Mucosa of rectum (tissue), 2 donors: Measurements from ENCODE around the gene NQO1.
A peak's percentile ranks its signal among the peaks of the same experiment; 100 is the strongest.
"Not testable (repeated sequence)": the region's sequence is repeated elsewhere in the genome, so short reads cannot be mapped to it uniquely, and the experiment has no call there.

Experiments
- H3K27ac ChIP-seq, 2 donors: one replicate each; pipeline ENCODE4 v1.7.0; 2013; ENCODE audit warnings: inconsistent platforms in 2 of 2, low read depth in 2 of 2, low read length in 2 of 2
- H3K27me3 ChIP-seq, 2 donors: one replicate each; pipeline ENCODE4 v1.7.0; 2013; ENCODE audit warnings: low read length in 2 of 2; ENCODE audit not compliant: control insufficient read depth in 2 of 2, insufficient read depth in 2 of 2
- H3K36me3 ChIP-seq, 2 donors: one replicate each; pipeline ENCODE4 v1.7.0; 2013; ENCODE audit warnings: low read length in 2 of 2; ENCODE audit not compliant: control insufficient read depth in 2 of 2, insufficient read depth in 2 of 2
- H3K4me1 ChIP-seq, 2 donors: one replicate each; pipeline ENCODE4 v1.7.0; 2013; ENCODE audit warnings: low read length in 2 of 2, mild to moderate bottlenecking in 1 of 2; ENCODE audit not compliant: control insufficient read depth in 2 of 2, insufficient read depth in 2 of 2
- H3K4me3 ChIP-seq, 2 donors: one replicate each; pipeline ENCODE4 v1.7.0; 2013; ENCODE audit warnings: low read length in 2 of 2
- H3K9ac ChIP-seq, 2 donors: one replicate each; pipeline ENCODE4 v1.7.0; 2013; ENCODE audit warnings: low read length in 2 of 2, low read depth in 1 of 2, mild to moderate bottlenecking in 1 of 2
- H3K9me3 ChIP-seq, 2 donors: one replicate each; pipeline ENCODE4 v1.7.0; 2013; ENCODE audit warnings: low read length in 2 of 2; ENCODE audit not compliant: control insufficient read depth in 2 of 2
- donor health status: healthy.
- donor health status: Normal muscosa, but diverticular disease.

The NQO1 gene

GRCh38 chr16:69744363-69745231, 18.2 kb upstream of the NQO1 start:
- no peak overlapping the region for H3K9ac ChIP-seq
- no peak overlapping the region for H3K4me3 ChIP-seq
- no peaks in the 10 kb centered on the region for H3K9me3 ChIP-seq
- H3K36me3 ChIP-seq: peaks cover 71 to 74% of the 10 kb centered on the region in 2 donors
- peaks cover 11 to 13% of the 10 kb centered on the region in 2 donors for H3K4me1 ChIP-seq
- no peaks in the 10 kb centered on the region for H3K27me3 ChIP-seq
- H3K27ac ChIP-seq: no peak overlapping the region

GRCh38 chr16:69741951-69742904, 15.9 kb upstream of the NQO1 start:
- peaks cover 51 to 53% of the 10 kb centered on the region in 2 donors for H3K36me3 ChIP-seq
- H3K9ac ChIP-seq: peak overlapping the region in 1 of 2 donors; percentile 8
- peak overlapping the region; percentile 37 to 58 for H3K27ac ChIP-seq

GRCh38 chr16:69741519-69741918, 15.2 kb upstream of the NQO1 start:
- no peak overlapping the region for H3K4me3 ChIP-seq
- H3K27me3 ChIP-seq: no peaks in the 10 kb centered on the region
- peaks cover 11 to 13% of the 10 kb centered on the region in 2 donors for H3K4me1 ChIP-seq
- H3K27ac ChIP-seq: peak overlapping the region in 1 of 2 donors; percentile 58
- H3K36me3 ChIP-seq: peaks cover 50 to 51% of the 10 kb centered on the region in 2 donors
- peak overlapping the region in 1 of 2 donors; percentile 26 for H3K9ac ChIP-seq
- no peaks in the 10 kb centered on the region for H3K9me3 ChIP-seq

More at GRCh38 chr16:69741951-69742904, 15.9 kb upstream of the NQO1 start:
- Histone ChIP-seq H3K27me3 (no peaks in the 10 kb centered on the region), H3K4me3 (peak overlapping the region; percentile 2 to 15), H3K4me1 (peaks cover 11 to 13% of the 10 kb centered on the region in 2 donors), H3K9me3 (no peaks in the 10 kb centered on the region)

- Histone ChIP-seq H3K4me1 (peaks cover 1 to 4% of the 10 kb centered on the region in 2 donors), H3K9me3 (no peaks in the 10 kb centered on the region), H3K27me3 (no peaks in the 10 kb centered on the region), H3K9ac (no peak overlapping the region), H3K27ac (no peak overlapping the region), H3K4me3 (no peak overlapping the region), H3K36me3 (no peaks in the 10 kb centered on the region)
Measured at GRCh38 chr16:69732101-69732500, 5.7 kb upstream of the NQO1 start.

- not testable (repeated sequence) for H3K9me3 ChIP-seq, H3K4me1 ChIP-seq, H3K27me3 ChIP-seq, H3K9ac ChIP-seq, H3K36me3 ChIP-seq, H3K27ac ChIP-seq, H3K4me3 ChIP-seq
Measured at GRCh38 chr16:69731280-69731679, 4.9 kb upstream of the NQO1 start.

DNA sequence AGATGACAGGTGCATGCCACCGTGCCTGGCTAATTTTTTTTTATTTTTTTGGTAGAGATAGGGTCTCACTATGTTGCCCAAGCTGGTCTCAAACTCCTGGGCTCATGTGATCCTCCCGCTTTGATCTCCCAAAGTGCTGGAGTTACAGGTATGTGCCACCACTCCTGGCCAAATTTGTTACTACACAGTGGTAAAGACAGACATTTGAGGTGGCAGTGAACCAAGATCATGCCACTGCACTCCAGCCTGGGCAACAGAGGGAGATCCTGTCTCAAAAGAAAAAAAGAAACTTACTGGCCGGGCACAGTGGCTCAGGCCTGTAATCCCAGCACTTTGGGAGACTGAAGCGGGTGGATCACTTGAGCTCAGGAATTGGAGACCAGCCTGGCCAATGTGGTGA, 2.7 kb upstream of the NQO1 start:
- not testable (repeated sequence) for H3K36me3 ChIP-seq, H3K9me3 ChIP-seq, H3K4me3 ChIP-seq, H3K27ac ChIP-seq, H3K27me3 ChIP-seq, H3K9ac ChIP-seq
- peaks cover 12 to 25% of the 10 kb centered on the region in 2 donors for H3K4me1 ChIP-seq

- no peaks in the 10 kb centered on the region for H3K9me3 ChIP-seq
- no peak overlapping the region for H3K9ac ChIP-seq
- H3K4me1 ChIP-seq: peaks cover 12 to 25% of the 10 kb centered on the region in 2 donors
- no peaks in the 10 kb centered on the region for H3K27me3 ChIP-seq
- no peaks in the 10 kb centered on the region for H3K36me3 ChIP-seq
- H3K27ac ChIP-seq: no peak overlapping the region
- no peak overlapping the region for H3K4me3 ChIP-seq
Measured at GRCh38 chr16:69727916-69728270, 1.5 kb upstream of the NQO1 start.

GRCh38 chr16:69725480-69726312, 664 bp downstream of the NQO1 start:
- H3K9ac ChIP-seq: peak overlapping the region; percentile 73 to 74
- H3K27ac ChIP-seq: peak overlapping the region; percentile 85 to 88
- peaks cover 12 to 27% of the 10 kb centered on the region in 2 donors for H3K4me1 ChIP-seq
- H3K27me3 ChIP-seq: no peaks in the 10 kb centered on the region
- no peaks in the 10 kb centered on the region for H3K9me3 ChIP-seq
- peak overlapping the region; percentile 81 to 83 for H3K4me3 ChIP-seq
- no peaks in the 10 kb centered on the region for H3K36me3 ChIP-seq

- H3K27me3 ChIP-seq: no peaks in the 10 kb centered on the region
- peaks cover 12 to 28% of the 10 kb centered on the region in 2 donors for H3K4me1 ChIP-seq
- no peaks in the 10 kb centered on the region for H3K9me3 ChIP-seq
- H3K4me3 ChIP-seq: peak overlapping the region in 1 of 2 donors; percentile 6
- H3K36me3 ChIP-seq: no peaks in the 10 kb centered on the region
- H3K9ac ChIP-seq: peak overlapping the region in 1 of 2 donors; percentile 24
- H3K27ac ChIP-seq: peak overlapping the region; percentile 81 to 85
Measured at GRCh38 chr16:69724981-69725479, 1.3 kb downstream of the NQO1 start.
